Activated B cell treated with CpG ODN at 0.5 μM for 24 hours (primary cell): Measurements from ENCODE around the gene HOXC6. TPM values are rescaled to one million over a fixed set of nuclear protein-coding genes. Genes with fewer than 3 reads are reported as not detected.

Experiments used
- ATAC-seq: fragments of 200-7000 bp; cut with Tn5 transposase; one replicate; pipeline ENCODE4 v1.10.0; 2021; ENCODE audit warnings: low read depth, mild to moderate bottlenecking, moderate library complexity
- CTCF ChIA-PET: fragments of 350-600 bp; sonication (Branson Sonifier 250); formaldehyde crosslinking; loops from one replicate; lab custom pipeline; 2021; ENCODE audit warnings: antibody characterized with exemption; lab: Charles Lee
- POLR2A ChIA-PET: fragments of 350-600 bp; sonication (Branson Sonifier 250); formaldehyde crosslinking; loops from one replicate; lab custom pipeline; 2021; ENCODE audit warnings: antibody characterized with exemption; lab: Charles Lee
- DNase-seq: peaks from one replicate; pipeline ENCODE4 v3.0.0; 2022
- H3K27ac Mint-ChIP-seq: one replicate; pipeline ENCODE4 v1.8.0; 2020; ENCODE audit warnings: mixed read lengths
- H3K27me3 Mint-ChIP-seq: one replicate; pipeline ENCODE4 v1.8.0; 2021; ENCODE audit warnings: mixed read lengths
- H3K36me3 Mint-ChIP-seq: one replicate; pipeline ENCODE4 v1.8.0; 2021; ENCODE audit warnings: low read depth, mixed read lengths
- H3K4me1 Mint-ChIP-seq: one replicate; pipeline ENCODE4 v1.8.0; 2021; ENCODE audit warnings: mixed read lengths
- H3K4me3 Mint-ChIP-seq: one replicate; pipeline ENCODE4 v1.8.0; 2020; ENCODE audit warnings: mild to moderate bottlenecking, mixed read lengths
- H3K9me3 Mint-ChIP-seq: one replicate; pipeline ENCODE4 v1.8.0; 2020; ENCODE audit warnings: mixed read lengths
- intact Hi-C: fragments of 100-400 bp; cut with micrococcal nuclease; formaldehyde crosslinking; loops from one replicate; pipeline ENCODE4 v1.15.1; 2024
- total RNA-seq: library from RNA; stranded (reverse); gene quantifications from 2 replicates; pipeline ENCODE4 v1.2.3, GENCODE V29; 2022
- TF ChIP-seq, protein P1 (sequence below): fragments of 200-600 bp; IDR thresholded peaks from one replicate; pipeline ENCODE4 v1.8.0; 2022; ENCODE audit warnings: antibody characterized with exemption, mild to moderate bottlenecking

Gene HOXC6
- total RNA-seq, 1 donor from 2014 or later, result not detected

DNA sequence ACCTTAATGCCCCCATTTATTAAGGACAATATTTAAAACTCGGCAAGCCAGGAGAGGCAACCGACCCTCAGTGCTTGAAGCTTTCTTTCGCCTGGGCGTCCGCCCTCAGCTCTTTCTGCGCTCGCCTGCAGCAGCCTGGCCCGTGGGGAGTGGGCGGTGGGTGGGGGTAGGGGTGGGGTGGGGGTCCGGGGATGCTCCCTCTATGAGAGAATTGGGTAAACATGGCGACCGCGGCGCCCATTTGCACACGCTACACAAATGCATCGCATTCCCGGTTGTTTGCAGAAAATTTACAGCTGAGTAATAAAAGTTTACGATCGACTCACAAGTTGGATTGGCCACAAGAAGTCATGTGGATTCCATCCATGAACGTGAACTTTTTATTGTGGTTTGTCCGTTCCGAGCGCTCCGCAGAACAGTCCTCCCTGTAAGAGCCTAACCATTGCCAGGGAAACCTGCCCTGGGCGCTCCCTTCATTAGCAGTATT is 11.7 kb upstream of the HOXC6 start:
- H3K9me3 Mint-ChIP-seq, result no peaks in the 10 kb centered on the region
- TF ChIP-seq, protein P1, sequence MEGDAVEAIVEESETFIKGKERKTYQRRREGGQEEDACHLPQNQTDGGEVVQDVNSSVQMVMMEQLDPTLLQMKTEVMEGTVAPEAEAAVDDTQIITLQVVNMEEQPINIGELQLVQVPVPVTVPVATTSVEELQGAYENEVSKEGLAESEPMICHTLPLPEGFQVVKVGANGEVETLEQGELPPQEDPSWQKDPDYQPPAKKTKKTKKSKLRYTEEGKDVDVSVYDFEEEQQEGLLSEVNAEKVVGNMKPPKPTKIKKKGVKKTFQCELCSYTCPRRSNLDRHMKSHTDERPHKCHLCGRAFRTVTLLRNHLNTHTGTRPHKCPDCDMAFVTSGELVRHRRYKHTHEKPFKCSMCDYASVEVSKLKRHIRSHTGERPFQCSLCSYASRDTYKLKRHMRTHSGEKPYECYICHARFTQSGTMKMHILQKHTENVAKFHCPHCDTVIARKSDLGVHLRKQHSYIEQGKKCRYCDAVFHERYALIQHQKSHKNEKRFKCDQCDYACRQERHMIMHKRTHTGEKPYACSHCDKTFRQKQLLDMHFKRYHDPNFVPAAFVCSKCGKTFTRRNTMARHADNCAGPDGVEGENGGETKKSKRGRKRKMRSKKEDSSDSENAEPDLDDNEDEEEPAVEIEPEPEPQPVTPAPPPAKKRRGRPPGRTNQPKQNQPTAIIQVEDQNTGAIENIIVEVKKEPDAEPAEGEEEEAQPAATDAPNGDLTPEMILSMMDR, result no peak
- no peak for DNase-seq
- H3K4me1 Mint-ChIP-seq, result peaks cover 27% of the 10 kb centered on the region
- peaks cover 61% of the 10 kb centered on the region for H3K27me3 Mint-ChIP-seq
- intact Hi-C loops, result no loop called here
- no peaks in the 10 kb centered on the region for H3K36me3 Mint-ChIP-seq
- ATAC-seq, result no peak
- H3K4me3 Mint-ChIP-seq, result no peak overlapping the region
- ChIA-PET CTCF (interaction anchor here (1.4 to 2.5 kb wide), 5 partner anchors 16 to 273 kb away, joined by 3 to 12 read pairs (median 6); partner anchors contain the start of gene HOXC5), POLR2A (interaction anchor here (1.3 kb wide), 1 partner anchor 191 kb away, joined by 3 read pairs; no protein-coding TSS in a partner anchor)
- no peak overlapping the region for H3K27ac Mint-ChIP-seq

DNA sequence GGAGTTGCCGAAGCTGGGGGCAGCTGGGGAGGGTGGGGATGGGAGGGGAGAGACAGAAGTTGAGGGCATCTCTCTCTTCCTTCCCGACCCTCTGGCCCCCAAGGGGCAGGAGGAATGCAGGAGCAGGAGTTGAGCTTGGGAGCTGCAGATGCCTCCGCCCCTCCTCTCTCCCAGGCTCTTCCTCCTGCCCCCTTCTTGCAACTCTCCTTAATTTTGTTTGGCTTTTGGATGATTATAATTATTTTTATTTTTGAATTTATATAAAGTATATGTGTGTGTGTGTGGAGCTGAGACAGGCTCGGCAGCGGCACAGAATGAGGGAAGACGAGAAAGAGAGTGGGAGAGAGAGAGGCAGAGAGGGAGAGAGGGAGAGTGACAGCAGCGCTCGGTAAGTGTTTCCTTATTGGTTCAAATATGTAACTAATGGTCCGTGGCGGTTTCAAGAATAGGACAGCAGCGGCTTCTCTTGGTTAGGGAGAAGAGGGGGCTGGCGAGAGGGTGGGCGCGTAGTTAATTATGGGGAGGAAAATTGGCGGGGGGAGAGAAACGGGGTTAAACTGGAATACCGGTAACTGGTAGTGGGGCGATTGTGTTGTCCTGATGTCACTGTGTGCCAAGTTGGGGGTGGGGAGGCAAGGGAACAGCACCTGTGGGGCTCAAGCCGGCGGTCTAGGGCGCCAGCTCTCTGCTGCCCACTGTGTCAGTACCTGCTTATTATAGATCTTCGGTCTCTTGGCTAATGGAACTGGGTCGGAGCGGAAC is 11.0 kb upstream of the HOXC6 start:
- intact Hi-C loops, result loop anchor here (1.0 kb wide), 1 partner anchor 11 kb away; no protein-coding TSS in a partner anchor
- ChIA-PET POLR2A (interaction anchor here (0.7 to 1.3 kb wide), 10 partner anchors 8 to 1011 kb away, joined by 3 to 12 read pairs (median 4); partner anchors contain the start of genes EIF4B, HOXC4, HOXC6 and HOXC8), CTCF (interaction anchor here (1.1 to 2.5 kb wide), 7 partner anchors 11 to 274 kb away, joined by 3 to 12 read pairs (median 6); partner anchors contain the start of gene HOXC5)
- no peaks in the 10 kb centered on the region for H3K36me3 Mint-ChIP-seq
- peaks cover 66% of the 10 kb centered on the region for H3K27me3 Mint-ChIP-seq
- TF ChIP-seq, protein P1, result no peak
- ATAC-seq (peak; percentile 46), DNase-seq (no peak)
- H3K27ac Mint-ChIP-seq, result peak overlapping the region; percentile 72
- H3K4me1 Mint-ChIP-seq, result peaks cover 29% of the 10 kb centered on the region
- peak overlapping the region; percentile 84 for H3K4me3 Mint-ChIP-seq
- H3K9me3 Mint-ChIP-seq, result no peaks in the 10 kb centered on the region

DNA sequence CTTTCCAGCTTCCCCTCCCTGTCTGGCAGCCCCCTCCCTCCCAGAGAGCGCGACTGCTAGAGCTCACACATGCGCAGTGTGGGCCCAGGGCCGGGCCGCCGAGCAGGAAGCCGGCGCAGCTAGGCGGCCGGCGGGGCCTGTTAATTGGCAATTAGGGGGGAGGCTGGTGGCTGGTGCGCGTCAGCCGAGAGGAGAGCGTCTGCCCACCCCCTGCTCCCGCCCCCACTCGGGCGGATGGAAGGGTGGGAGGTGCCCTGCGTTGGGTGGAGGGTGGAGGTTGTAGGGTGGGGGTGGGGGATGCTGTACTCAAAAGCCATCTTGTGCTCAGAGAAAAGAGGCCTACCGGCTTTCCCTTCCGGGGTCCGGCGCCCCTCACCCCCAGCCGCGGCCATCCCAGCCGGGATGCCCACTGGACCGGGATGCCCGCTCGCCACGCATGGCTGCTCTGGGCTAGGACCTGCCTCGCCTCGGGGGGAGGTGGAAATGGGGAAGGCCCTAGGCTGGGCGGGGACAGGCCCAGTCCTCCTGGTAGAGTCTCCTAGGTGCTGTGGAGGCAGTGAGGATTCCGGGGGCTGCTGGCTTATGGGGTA is 10.3 kb upstream of the HOXC6 start:
- POLR2A ChIA-PET, result interaction anchor here (0.6 to 1.2 kb wide), 10 partner anchors 9 to 1012 kb away, joined by 3 to 12 read pairs (median 4); partner anchors contain the start of genes EIF4B, HOXC4, HOXC6 and HOXC8
- TF ChIP-seq, protein P1, result no peak
- Mint-ChIP-seq H3K9me3 (no peaks in the 10 kb centered on the region), H3K27me3 (peaks cover 64% of the 10 kb centered on the region), H3K27ac (peak overlapping the region; percentile 72), H3K4me1 (peaks cover 29% of the 10 kb centered on the region), H3K4me3 (peak overlapping the region; percentile 84), H3K36me3 (no peaks in the 10 kb centered on the region)
- CTCF ChIA-PET, result interaction anchor here (1.1 to 2.5 kb wide), 7 partner anchors 12 to 275 kb away, joined by 3 to 12 read pairs (median 6); partner anchors contain the start of gene HOXC5
- DNase-seq (peak; percentile 67), ATAC-seq (peak; percentile 88)
- intact Hi-C loops, result loop anchor here (1.0 kb wide), 1 partner anchor 12 kb away; no protein-coding TSS in a partner anchor

DNA sequence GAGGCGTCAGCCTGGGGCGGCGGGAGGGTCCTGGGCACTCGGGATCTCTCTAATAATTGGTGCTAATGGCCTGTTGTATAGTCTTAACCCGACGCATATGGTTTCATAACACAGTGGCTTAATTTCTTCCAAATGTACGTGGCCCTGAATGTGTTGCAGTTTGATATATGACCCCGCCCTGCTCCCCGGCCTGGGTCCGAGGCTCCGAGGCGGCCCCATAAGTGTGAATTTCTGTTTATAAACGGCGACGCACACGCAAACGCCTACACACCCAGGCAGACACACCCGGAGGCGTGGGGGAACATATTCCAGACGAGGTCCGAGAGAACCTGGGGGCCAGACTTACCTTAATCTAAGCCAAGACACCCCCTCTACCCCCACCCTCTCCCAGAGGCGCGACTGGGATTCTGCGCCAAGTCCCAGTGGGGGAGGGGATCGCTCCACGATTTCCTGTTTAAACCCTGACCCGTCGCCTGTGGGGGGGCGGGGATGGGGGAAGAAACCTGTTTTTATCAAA is 9.7 kb upstream of the HOXC6 start:
- intact Hi-C loops, result no loop called here

More for the DNA sequence above, 9.7 kb upstream of the HOXC6 start:
- H3K27ac Mint-ChIP-seq, result peak overlapping the region; percentile 30
- H3K27me3 Mint-ChIP-seq, result peaks cover 64% of the 10 kb centered on the region
- H3K9me3 Mint-ChIP-seq, result no peaks in the 10 kb centered on the region
- peak overlapping the region; percentile 84 for H3K4me3 Mint-ChIP-seq
- peaks cover 29% of the 10 kb centered on the region for H3K4me1 Mint-ChIP-seq
- CTCF ChIA-PET, result interaction anchor here (1.8 to 2.5 kb wide), 2 partner anchors 14 to 183 kb away, joined by 8 to 12 read pairs; partner anchors contain the start of gene HOXC5
- POLR2A ChIA-PET, result no interaction called here
- H3K36me3 Mint-ChIP-seq, result no peaks in the 10 kb centered on the region
- TF ChIP-seq, protein P1, result no peak
- ATAC-seq, result no peak
- no peak for DNase-seq
